Neural cell (in vitro differentiated cells): ENCODE measurements around the gene HEATR5A. TPM values are rescaled to one million over a fixed set of nuclear protein-coding genes. Genes with fewer than 3 reads are reported as not detected.

Source experiments
- H2AFZ ChIP-seq: fragments of 200-600, 300-800 bp; sonication (generic), shearing (Covaris generic); 2 replicates; pipeline ENCODE4 v1.6.0; 2014; ENCODE audit warnings: low read depth, mild to moderate bottlenecking, antibody characterized with exemption, low read length, moderate library complexity
- H3F3A ChIP-seq: fragments of 200-600 bp; shearing (Covaris generic); 2 replicates; pipeline ENCODE4 v1.6.1; 2016; ENCODE audit warnings: mild to moderate bottlenecking, moderate library complexity, mixed read lengths, antibody characterized with exemption, low read length; ENCODE audit not compliant: insufficient read depth, poor library complexity, severe bottlenecking
- H3K27ac ChIP-seq: fragments of 200-600, 300-800 bp; sonication (generic), shearing (Covaris generic); 2 replicates; pipeline ENCODE4 v1.5.1; 2014; ENCODE audit warnings: mild to moderate bottlenecking, low read length, moderate library complexity
- H3K27me3 ChIP-seq: fragments of 300-800, 200-600 bp; sonication (generic), shearing (Covaris generic); 2 replicates; pipeline ENCODE4 v1.6.0; 2014; ENCODE audit warnings: mild to moderate bottlenecking, low read depth, low read length, moderate library complexity; ENCODE audit not compliant: insufficient read depth
- H3K36me3 ChIP-seq: fragments of 300-800, 200-600 bp; sonication (generic), shearing (Covaris generic); 2 replicates; pipeline ENCODE4 v1.5.1; 2014; ENCODE audit warnings: mild to moderate bottlenecking, antibody characterized with exemption, low read length, moderate library complexity; ENCODE audit not compliant: insufficient read depth
- H3K4me2 ChIP-seq: fragments of 300-800, 200-600 bp; sonication (generic), shearing (Covaris generic); 2 replicates; pipeline ENCODE4 v1.6.0; 2014; ENCODE audit warnings: mild to moderate bottlenecking, low read length
- H3K4me3 ChIP-seq: fragments of 300-800, 200-600 bp; sonication (generic), shearing (Covaris generic); 2 replicates; pipeline ENCODE4 v1.5.1; 2014; ENCODE audit warnings: mild to moderate bottlenecking, low read length, moderate library complexity
- H3K79me2 ChIP-seq: fragments of 200-600 bp; shearing (Covaris generic); replicated peaks from 2 replicates; pipeline ENCODE4 v1.6.0; 2014; ENCODE audit warnings: mild to moderate bottlenecking, low read length, moderate library complexity; ENCODE audit not compliant: insufficient read depth
- H3K9ac ChIP-seq: fragments of 300-800, 200-600 bp; sonication (generic), shearing (Covaris generic); 2 replicates; pipeline ENCODE4 v1.6.1; 2016; ENCODE audit warnings: mild to moderate bottlenecking, low read length, mixed read lengths
- H3K9me2 ChIP-seq: fragments of 200-600 bp; shearing (Covaris generic); 2 replicates; pipeline ENCODE4 v1.6.1; 2016; ENCODE audit warnings: mild to moderate bottlenecking, low read length, mixed read lengths; ENCODE audit not compliant: insufficient read depth
- H3K9me3 ChIP-seq: fragments of 200-600, 300-800 bp; sonication (generic), shearing (Covaris generic); 2 replicates; pipeline ENCODE4 v1.6.1; 2016; ENCODE audit warnings: mild to moderate bottlenecking, mixed run types, low read length, moderate library complexity, mixed read lengths
- H4K20me1 ChIP-seq: fragments of 200-600 bp; shearing (Covaris generic); 2 replicates; pipeline ENCODE4 v1.6.1; 2016; ENCODE audit warnings: mild to moderate bottlenecking, mixed run types; ENCODE audit not compliant: insufficient read depth
- EP300 ChIP-seq: fragments of 450-650 bp; conservative IDR thresholded peaks from 2 replicates; pipeline ENCODE4 v1.6.1; 2014; ENCODE audit warnings: antibody characterized with exemption, mild to moderate bottlenecking, moderate library complexity; ENCODE audit not compliant: poor library complexity, severe bottlenecking
- EZH2 ChIP-seq: fragments of 200-600, 300-800 bp; shearing (Covaris generic), sonication (generic); IDR thresholded peaks from 2 replicates; pipeline ENCODE4 v1.6.1; 2014; ENCODE audit warnings: antibody characterized with exemption, low read length, borderline replicate concordance, mild to moderate bottlenecking; ENCODE audit not compliant: insufficient read depth, poor library complexity, severe bottlenecking
- MXI1 ChIP-seq: fragments of 450-650 bp; conservative IDR thresholded peaks from 2 replicates; pipeline ENCODE4 v1.6.1; 2014; ENCODE audit warnings: antibody characterized with exemption, mild to moderate bottlenecking; ENCODE audit not compliant: poor library complexity, severe bottlenecking
- POLR2AphosphoS5 ChIP-seq: IDR thresholded peaks from 2 replicates; pipeline ENCODE4 v1.6.1; 2012
- RAD21 ChIP-seq: fragments of 450-650 bp; conservative IDR thresholded peaks from 2 replicates; pipeline ENCODE4 v1.6.1; 2014; ENCODE audit warnings: antibody characterized with exemption, mild to moderate bottlenecking, moderate library complexity
- REST ChIP-seq: IDR thresholded peaks from 2 replicates; pipeline ENCODE4 v1.6.1; 2012; ENCODE audit warnings: borderline replicate concordance
- SMC3 ChIP-seq: fragments of 450-650 bp; conservative IDR thresholded peaks from 2 replicates; pipeline ENCODE4 v1.6.1; 2014; ENCODE audit warnings: antibody characterized with exemption, mild to moderate bottlenecking, moderate library complexity; ENCODE audit not compliant: poor library complexity
- TAF1 ChIP-seq: IDR thresholded peaks from 2 replicates; pipeline ENCODE4 v1.6.1; 2012; ENCODE audit warnings: low read depth
- polyA plus RNA-seq: library from polyadenylated mRNA; depleted of rRNA; stranded (reverse); fragments of >200 nt; gene quantifications from 2 replicates; pipeline ENCODE4 v1.2.3, GENCODE V29; 2014
- TF ChIP-seq, protein P1 (sequence below): fragments of 450-650 bp; IDR thresholded peaks from 2 replicates; pipeline ENCODE4 v1.5.1; 2014; ENCODE audit warnings: antibody characterized with exemption, mild to moderate bottlenecking, moderate library complexity; ENCODE audit not compliant: poor library complexity, severe bottlenecking

The HEATR5A gene
- polyA plus RNA-seq, 1 donor from 2014 or later: 5.2 TPM

GRCh38 chr14:31457665-31458659, 37.6 kb upstream of the HEATR5A start:
- H3K27ac ChIP-seq: peak overlapping the region; percentile 75
- TF ChIP-seq EZH2 (no peak), POLR2AphosphoS5 (peak; percentile 35), REST (no peak), RAD21 (no peak), EP300 (peak; percentile 27), TAF1 (no peak), SMC3 (no peak), MXI1 (no peak)
- TF ChIP-seq, protein P1, sequence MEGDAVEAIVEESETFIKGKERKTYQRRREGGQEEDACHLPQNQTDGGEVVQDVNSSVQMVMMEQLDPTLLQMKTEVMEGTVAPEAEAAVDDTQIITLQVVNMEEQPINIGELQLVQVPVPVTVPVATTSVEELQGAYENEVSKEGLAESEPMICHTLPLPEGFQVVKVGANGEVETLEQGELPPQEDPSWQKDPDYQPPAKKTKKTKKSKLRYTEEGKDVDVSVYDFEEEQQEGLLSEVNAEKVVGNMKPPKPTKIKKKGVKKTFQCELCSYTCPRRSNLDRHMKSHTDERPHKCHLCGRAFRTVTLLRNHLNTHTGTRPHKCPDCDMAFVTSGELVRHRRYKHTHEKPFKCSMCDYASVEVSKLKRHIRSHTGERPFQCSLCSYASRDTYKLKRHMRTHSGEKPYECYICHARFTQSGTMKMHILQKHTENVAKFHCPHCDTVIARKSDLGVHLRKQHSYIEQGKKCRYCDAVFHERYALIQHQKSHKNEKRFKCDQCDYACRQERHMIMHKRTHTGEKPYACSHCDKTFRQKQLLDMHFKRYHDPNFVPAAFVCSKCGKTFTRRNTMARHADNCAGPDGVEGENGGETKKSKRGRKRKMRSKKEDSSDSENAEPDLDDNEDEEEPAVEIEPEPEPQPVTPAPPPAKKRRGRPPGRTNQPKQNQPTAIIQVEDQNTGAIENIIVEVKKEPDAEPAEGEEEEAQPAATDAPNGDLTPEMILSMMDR: no peak
- H3K9me3 ChIP-seq: no peaks in the 10 kb centered on the region
- peak overlapping the region; percentile 74 for H3K4me3 ChIP-seq
- H4K20me1 ChIP-seq: no peaks in the 10 kb centered on the region
- no peaks in the 10 kb centered on the region for H3K9me2 ChIP-seq
- no peaks in the 10 kb centered on the region for H3K36me3 ChIP-seq
- no peaks in the 10 kb centered on the region for H3K79me2 ChIP-seq
- peak overlapping the region; percentile 71 for H3K4me2 ChIP-seq
- peak overlapping the region; percentile 81 for H3K9ac ChIP-seq
- no peaks in the 10 kb centered on the region for H3K27me3 ChIP-seq
- no peaks in the 10 kb centered on the region for H3F3A ChIP-seq
- peak overlapping the region; percentile 40 for H2AFZ ChIP-seq

DNA sequence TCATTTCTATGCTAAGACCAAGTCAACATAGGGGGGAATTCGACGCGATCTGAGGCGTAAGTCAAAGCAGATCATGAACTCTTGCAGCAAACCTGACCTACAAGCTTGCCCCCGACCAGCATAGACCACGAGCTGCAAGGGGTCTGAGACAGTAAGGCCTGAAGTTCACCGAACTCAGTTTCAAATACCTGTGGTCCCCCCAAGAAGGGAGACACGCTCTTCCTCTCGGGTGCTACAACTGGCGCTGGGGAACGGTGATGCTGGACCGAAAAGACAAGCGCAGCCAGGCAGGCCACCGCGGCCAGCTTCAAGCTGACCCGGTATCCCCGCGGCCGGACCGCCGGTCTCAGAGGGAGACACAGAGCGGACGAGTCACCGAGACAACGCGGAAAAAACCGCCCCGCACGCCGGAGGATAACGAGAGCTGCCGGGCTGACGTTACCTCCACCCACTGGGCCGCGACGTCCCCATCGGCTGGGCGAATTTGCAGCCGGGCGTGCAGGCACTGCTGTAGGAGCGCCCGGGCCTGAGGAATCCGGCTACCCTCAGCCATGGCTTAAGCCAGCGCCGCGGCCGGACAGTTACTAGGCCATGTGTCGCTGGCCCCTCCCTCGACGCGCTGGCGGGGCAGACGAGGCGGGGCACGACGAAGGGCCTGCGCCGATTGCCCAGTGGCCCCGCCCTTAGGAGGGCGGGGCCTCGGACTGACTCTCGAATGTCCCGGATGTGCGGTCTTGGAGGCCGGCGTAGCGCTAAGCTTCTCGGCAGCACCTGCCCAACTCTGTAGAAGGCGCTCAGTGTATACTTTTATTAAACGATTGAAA, 36.7 kb upstream of the HEATR5A start, which contains the start of gene DTD2:
Gene DTD2, minus strand, starts transcription at position 666 of the 824 bp plus-strand sequence. Its CDS starts 113 bp downstream, at position 553.
- peak within 1 kb of the TSS; percentile 71 for H3K4me2 ChIP-seq

More for the DNA sequence above, 36.7 kb upstream of the HEATR5A start, which contains the start of gene DTD2:
- peak within 1 kb of the TSS; percentile 84 for H2AFZ ChIP-seq
- H3K36me3 ChIP-seq: no peaks in the 10 kb centered on the region
- peak within 1 kb of the TSS; percentile 81 for H3K9ac ChIP-seq
- no peaks in the 10 kb centered on the region for H3F3A ChIP-seq
- H3K9me3 ChIP-seq: no peaks in the 10 kb centered on the region
- H3K27ac ChIP-seq: peak within 1 kb of the TSS; percentile 75
- no peaks in the 10 kb centered on the region for H3K9me2 ChIP-seq
- TF ChIP-seq MXI1: peak; percentile 92
- TF ChIP-seq SMC3: peak; percentile 52
- TF ChIP-seq RAD21: peak; percentile 40
- TF ChIP-seq REST: peak; percentile 76
- peak; percentile 42 for TF ChIP-seq EP300
- no peak for TF ChIP-seq EZH2
- peak; percentile 77 for TF ChIP-seq POLR2AphosphoS5
- no peak for TF ChIP-seq TAF1
- TF ChIP-seq, protein P1: peak; percentile 40
- H3K79me2 ChIP-seq: no peaks in the 10 kb centered on the region
- H3K27me3 ChIP-seq: no peaks in the 10 kb centered on the region
- H3K4me3 ChIP-seq: peak within 1 kb of the TSS; percentile 74
- H4K20me1 ChIP-seq: no peaks in the 10 kb centered on the region
